Anterior cingulate cortex (tissue), 58 donors: Measurements from ENCODE around the gene PBX2.
"Not testable (repeated sequence)": the region's sequence is repeated elsewhere in the genome, so short reads cannot be mapped to it uniquely, and the experiment has no call there.

Experiments used
- DNase-seq, 58 donors: peaks; one replicate each; lab custom pipeline; 2025; lab: John Stamatoyannopoulos, UW

PBX2 gene

GRCh38 chr6:32188381-32189068, 1.5 kb downstream of the PBX2 start:
- DNase-seq, result no peak

DNA sequence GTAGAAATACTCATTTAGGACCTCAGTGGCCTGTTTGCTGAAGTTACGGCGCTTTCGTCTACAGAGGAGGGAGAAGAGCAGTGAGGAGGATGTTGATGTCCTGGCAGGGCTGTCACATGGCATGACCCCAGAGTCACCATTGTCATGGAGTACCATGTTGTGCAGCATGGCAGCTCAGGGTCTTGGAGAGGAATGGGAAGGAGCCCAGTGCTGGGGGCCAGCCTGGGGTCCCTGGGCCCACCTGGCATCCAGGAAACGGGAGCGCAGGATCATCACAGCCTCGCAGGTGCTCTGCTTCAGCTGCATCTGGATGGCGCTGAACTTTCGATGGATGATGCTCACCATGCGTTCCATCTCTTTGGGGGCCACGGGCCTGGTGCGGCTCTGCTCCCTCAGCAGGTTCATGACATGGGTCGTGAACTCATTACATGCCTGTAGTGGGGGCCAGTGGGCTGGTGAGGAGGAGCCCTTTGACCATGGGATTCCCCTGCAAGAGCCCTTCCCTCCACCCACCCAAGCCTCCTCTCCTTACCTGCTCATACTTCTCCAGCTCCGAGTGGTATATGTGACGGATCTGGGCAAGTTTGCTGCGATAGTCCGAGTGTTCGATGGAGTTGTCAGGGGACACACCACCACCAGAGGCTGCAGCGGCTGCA, 2.1 kb downstream of the PBX2 start:
- not testable (repeated sequence) for DNase-seq

DNA sequence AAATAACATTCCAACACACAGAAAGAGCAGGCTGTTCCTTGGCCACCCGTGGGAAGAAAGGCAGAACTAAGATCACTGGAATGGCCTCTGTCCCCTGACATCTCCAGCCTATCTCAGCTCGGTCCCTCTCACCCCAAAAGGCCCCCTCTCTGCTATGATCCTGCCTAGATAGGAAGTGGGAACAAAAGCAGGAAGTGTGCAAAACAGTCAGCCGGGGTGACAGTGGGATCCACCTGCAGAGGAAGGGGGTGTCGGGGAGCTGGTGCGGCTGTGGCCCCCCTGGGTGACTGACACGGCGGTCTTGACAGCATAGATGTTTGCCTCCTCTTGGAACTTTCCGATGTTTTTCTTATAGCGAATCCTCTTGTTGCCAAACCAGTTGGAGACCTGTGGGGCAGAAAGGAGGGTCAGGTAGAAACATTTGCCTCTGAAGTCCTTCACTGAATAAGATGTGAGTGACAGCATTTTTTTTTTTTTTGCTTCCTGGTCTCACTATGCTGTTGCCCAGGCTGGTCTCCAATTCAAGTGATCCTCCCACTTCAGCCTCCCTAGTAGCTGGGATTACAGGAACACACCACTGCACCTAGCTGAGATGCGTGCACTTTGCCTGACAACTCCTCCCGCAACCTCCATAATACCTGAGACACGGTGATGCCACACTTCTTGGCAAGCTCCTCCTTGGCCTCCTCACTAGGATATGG, 2.8 kb downstream of the PBX2 start:
- DNase-seq, result no peak

DNA sequence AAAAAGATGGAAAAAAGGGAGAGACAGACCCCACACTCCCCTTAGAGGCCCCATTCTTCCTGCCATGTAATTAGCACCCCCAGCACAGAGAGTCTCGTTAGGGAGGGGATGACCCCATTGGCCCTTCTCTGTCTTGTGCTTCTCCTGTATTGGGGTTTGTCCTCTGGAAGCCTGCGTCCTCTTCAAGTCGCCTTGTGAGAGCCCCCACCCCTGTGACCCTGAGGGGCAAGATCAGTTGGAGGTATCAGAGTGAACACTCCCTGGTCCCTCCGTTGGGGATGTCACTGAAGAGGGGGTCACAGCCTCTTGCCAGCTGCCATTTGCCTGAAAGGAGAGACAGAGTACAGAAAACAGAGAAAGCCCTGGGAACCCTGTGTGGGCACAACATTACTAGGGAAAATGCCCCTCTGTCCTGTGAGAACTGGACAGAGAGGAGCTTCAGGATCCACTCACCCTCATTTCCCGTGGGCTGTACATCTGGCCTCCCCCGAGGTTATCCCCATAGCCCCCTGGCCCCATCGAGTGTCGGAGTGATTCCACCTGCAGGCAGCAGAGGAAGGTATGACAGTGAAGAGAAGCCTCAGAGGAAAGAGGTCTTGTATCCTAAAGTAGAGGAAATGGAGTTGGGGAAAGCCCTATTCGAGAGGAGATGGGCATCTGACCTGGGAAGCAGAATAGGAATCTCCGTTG, 3.7 kb downstream of the PBX2 start:
- DNase-seq, result not testable (repeated sequence)

- DNase-seq, result peak in 10 of 58 donors; percentile 16 to 42 (median 26)
Observed at GRCh38 chr6:32185681-32186131, 4.3 kb downstream of the PBX2 start.

DNA sequence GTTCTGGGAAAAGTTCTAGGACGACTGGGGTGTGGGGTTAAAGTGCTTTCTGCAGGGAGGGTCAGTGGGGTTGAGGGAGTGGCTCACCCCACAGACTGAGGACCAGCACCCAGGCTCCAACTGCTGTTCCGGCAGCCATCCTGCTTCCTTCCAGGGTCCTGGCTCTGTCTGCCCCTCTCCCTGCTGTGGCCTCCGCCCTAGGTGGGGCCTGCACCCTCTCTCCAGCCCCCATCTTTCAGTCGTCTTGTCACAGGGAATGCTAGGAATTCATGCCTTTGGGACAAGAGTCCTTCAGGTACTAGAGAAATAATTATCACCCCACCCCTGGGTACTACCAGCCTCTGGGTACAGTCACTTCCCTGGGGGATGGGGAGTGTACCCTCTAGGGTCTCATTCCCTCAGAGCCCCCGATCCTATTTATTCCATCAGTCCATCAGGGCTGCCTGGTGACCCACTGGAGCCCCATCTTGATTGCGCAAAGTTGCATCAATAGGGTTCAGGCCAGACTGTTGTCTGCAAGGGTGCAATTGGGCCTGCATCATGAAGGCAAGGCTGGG, 5.8 kb downstream of the PBX2 start, which contains the start of gene AGER:
TSS of gene AGER (minus strand) at position 170 of the 557 bp plus-strand sequence. CDS start at position 139, 31 bp downstream.
- DNase-seq, result no peak

GRCh38 chr6:32183483-32184083, 6.4 kb downstream of the PBX2 start:
- no peak for DNase-seq

DNA sequence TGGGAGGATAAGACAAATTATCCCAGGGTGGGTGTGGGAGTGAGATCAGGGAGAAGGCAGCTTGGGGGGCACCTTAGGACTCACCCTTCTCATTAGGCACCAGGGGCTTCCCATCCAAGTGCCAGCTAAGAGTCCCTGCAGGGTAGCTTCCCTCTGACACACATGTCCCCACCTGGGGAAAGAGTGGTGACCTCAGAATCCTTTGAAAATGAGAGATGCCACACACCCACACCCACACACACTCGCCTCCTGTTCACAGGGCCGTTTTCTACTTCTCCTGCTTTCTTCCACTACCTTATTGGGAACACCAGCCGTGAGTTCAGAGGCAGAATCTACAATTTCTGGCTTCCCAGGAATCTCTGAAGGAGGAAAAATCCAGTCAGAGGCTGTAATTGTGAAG, 7.0 kb downstream of the PBX2 start:
- DNase-seq, result no peak

- no peak for DNase-seq
Observed at GRCh38 chr6:32182555-32182981, 7.4 kb downstream of the PBX2 start.

DNA sequence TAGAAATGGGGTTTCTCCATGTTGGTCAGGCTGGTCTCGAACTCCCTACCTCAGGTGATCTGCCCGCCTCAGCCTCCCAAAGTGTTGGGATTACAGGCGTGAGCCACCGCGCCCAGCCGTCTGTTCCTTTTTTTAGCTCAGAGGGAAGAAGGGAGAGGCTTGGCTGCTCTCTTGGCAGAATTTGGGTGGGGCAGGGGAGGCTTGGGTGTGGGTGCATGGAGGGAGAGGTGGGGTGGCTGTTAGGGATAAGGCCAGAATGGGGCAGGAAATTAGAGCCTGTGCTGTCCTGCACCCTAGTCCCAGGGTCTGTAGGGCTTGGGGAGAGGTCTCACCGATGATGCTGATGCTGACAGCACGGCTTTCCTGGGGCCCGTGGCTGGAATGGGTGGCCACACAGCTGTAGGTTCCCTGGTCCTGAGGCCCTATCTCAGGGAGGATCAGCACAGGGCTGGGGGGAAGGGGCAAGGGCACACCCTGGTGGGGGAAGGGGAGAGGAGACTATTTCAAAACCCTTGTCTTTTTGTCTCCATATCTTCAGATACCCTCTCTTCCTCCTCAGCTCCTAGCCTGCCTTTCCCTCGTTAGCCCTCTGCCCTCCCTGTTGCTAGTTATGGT, 8.0 kb downstream of the PBX2 start:
- DNase-seq, result no peak

DNA sequence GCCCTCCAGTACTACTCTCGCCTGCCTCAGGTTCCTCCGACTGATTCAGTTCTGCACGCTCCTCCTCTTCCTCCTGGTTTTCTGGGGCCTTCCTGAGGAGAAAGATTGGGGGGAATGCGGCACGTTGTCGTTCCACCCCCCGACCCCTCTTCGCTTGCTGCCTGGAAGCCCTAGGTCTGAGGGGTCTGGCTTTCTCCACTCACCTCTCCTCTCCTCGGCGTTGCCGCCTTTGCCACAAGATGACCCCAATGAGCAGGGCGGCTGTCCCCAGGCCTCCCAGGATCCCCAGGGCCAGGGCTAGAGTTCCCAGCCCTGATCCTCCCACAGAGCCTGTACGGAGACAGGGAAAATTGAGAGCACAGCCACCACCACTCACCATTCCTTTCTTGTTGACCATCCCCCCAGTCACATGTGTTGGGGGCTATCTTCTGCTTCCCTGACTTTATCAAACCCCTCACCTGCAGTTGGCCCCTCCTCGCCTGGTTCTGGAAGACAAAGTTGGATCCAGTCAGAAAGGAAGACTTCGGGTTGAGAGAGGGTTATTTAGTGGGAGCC, 8.8 kb downstream of the PBX2 start:
- no peak for DNase-seq

DNA sequence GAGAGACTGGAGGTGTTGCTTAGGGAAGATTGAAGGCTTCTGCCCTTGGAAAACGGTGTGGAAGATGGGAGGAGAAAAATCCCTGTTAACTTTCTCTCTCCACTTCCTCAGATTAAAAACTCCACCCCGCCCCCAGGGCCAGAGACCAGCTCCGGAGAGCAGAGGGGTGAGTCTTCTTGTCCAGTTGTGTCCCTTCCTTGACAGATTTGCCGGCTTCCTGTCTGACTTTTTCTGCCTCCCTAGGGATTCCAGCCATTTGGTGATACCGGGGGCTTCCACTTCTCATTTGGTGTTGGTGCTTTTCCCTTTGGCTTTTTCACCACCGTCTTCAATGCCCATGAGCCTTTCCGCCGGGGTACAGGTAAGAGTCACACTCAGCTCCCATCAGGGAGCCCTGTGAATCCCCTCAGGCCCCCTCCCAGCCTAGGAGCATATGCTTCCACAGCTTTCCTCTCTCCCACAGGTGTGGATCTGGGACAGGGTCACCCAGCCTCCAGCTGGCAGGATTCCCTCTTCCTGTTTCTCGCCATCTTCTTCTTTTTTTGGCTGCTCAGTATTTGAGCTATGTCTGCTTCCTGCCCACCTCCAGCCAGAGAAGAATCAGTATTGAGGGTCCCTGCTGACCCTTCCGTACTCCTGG, 10.1 kb downstream of the PBX2 start:
- DNase-seq, result no peak

DNA sequence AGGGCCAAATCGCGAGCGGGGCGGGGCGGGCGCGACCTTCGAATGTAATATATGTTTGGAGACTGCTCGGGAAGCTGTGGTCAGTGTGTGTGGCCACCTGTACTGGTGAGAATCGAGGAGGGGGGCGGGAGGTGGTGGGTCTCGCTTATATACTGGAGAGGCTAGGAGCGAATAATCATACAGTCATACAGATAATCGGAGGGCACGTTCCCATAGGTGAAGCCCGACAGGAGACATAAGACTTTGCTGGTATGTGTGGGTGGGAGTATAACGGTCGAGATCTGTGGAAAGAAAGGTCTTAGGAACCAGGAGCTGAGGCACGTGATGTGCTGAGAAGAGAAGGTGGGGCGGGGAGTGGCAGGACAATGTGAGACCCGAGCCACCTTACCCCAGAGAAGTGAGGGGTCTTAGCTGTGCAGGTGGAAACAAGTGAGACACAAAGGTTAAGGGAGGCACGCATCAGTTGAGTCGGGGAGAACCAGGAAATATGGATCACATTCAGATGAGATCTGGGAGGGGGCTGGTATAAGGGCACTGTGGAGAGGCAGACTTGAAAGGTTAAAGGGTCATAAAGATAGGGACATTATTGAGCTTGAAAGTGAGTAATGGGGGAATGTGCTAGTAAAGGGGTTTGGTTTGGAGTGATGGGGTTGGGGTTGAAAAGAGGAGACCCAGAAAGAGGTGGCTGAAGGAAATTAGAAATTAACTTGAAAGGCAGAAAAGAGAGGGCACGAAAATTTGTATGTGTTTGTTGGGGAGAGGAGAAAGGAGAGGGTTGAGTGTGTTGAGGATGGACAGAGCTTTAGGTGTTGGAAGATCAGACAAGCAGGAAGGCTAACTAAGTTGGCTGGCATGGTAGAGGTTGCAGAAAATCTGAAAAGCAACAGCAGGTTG, 11.2 kb downstream of the PBX2 start:
- peak in 2 of 58 donors; percentile 47 to 54 for DNase-seq

DNA sequence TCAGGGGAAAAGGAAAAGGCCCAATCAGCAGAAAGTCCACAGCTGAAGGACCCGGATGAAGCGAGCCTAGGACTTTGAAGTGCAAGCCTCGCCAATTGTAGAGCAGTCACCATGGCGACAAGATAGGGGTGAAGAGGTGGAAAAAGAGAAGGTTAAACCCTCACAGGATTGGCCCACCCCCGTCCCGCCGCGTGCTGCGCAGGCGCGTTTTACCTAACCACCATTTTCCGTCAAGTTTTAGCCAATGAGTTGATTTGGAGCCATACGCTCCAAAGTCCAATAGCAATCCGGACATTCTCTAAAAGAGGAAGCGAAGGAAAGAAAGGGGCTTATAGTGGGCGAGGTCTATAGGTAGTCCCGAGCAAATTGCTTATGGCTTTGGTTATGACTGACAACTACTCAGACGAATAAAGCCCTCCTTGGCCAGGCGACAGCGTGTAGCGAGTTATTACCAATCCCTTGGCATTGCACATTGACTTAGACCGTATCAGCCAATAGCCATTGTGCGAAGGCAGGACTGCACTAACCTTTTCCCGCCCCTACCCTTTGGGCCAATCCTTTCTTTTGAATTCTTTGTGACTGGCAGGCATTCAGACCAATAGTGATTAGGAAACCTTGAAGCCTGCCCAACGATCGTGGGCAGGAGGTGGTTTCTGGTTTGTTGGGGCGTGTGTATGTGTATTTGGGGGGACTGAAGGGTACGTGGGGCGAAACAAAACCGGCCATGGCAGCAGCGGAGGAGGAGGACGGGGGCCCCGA, 12.0 kb downstream of the PBX2 start, which contains the start of gene RNF5:
TSS of gene RNF5 (plus strand) at position 618 of the 759 bp plus-strand sequence. CDS start at position 725, 107 bp downstream.
- peak; percentile 76 to 100 (median 96) for DNase-seq

- DNase-seq, result peak in 6 of 58 donors; percentile 28 to 63 (median 58)
Observed at GRCh38 chr6:32177183-32177787, 12.7 kb downstream of the PBX2 start.

DNA sequence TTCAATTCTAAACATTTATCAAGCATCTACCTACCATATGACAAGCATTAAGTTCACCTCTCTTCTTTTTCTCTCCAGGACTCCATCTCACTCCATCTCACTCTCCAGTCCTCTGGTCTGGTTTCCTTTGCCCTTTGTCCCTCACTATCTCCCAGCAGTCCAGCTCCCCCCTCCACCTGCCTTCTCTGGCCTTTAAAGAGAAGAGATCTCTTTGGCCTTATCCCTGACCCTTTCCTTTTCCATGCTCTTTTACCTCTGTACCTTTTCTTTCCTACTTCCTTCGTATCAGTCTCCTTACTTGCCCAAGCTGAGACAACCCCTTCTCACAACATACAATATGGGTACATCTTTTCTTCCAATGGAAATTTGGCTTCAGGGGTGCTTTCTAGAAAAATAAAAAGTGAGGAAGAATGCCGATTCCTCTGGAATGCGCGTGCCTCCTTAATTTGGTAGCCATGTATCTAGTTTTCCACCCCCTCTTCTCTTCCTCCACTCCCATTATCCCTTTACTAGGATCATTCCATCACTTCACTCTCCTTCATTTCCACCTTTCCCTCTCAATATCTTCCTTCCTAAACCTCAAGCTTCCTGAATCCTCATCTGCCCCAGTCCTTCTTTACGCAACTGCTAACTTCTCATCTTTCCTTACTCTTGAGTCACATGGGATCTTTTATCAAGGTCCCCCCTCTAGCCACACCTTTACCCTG, 13.4 kb downstream of the PBX2 start:
- DNase-seq, result peak in 1 of 58 donors; percentile 38
